ENCODE data around the gene DMAP1. TPM values are rescaled to one million over a fixed set of nuclear protein-coding genes. Genes with fewer than 3 reads are reported as not detected.

DMAP1 gene
- total and polyA plus RNA-seq, 2 of the 8 experiments (the other 6 are each of a cell fraction or from before 2014, with no cell fraction given): 36.4 to 42.4 TPM

GRCh38 chr1:44228218-44228617 lies 14.9 kb downstream of the DMAP1 start:
- POLR2A ChIA-PET (ENCODE audit: partially characterized antibody): interaction anchor here (1.0 to 3.6 kb wide), 3 partner anchors 8 to 11 kb away, joined by 3 to 12 read pairs (median 3); no protein-coding TSS in a partner anchor
- Histone ChIP-seq H3K79me1 (ENCODE audit: low read depth, low read length) (no peaks in the 10 kb centered on the region), H3K4me1 (replicated peaks in 1 of 4; ENCODE audit: control insufficient read depth in 3 of 4, insufficient read depth in 4 of 4, low read length in 3 of 4) (no peaks in the 10 kb centered on the region), H3K4me3 (ENCODE audit: extremely low read depth in 1 of 4, insufficient read depth in 2 of 4, low read depth in 3 of 4, low read length in 4 of 4) (no peak overlapping the region), H3K23ac (ENCODE audit: insufficient read length) (no peak overlapping the region), H3K4ac (replicated peaks; ENCODE audit: insufficient read length, low read depth, low read length) (no peak overlapping the region), H3K56ac (replicated peaks; ENCODE audit: insufficient read length, low read depth, low read length) (no peak overlapping the region), H2BK20ac (ENCODE audit: low read length) (no peak overlapping the region), H2BK5ac (ENCODE audit: low read depth, low read length) (no peak overlapping the region), H3K27ac (ENCODE audit: low read depth, low read length) (no peak overlapping the region), H3K9ac (replicated peaks in 1 of 4; ENCODE audit: extremely low read depth in 1 of 4, low read depth in 3 of 4, low read length in 3 of 4) (no peak overlapping the region), H4K91ac (replicated peaks; ENCODE audit: insufficient read length, low read length) (no peak overlapping the region), H2BK12ac (ENCODE audit: low read depth, low read length) (no peak overlapping the region), H2BK120ac (replicated peaks; ENCODE audit: low read depth, low read length) (no peak overlapping the region), H3K4me2 (ENCODE audit: insufficient read depth in 1 of 2, low read depth in 2 of 2, low read length in 2 of 2) (no peak overlapping the region), H3K36me3 (ENCODE audit: control insufficient read depth in 2 of 4, insufficient read depth in 4 of 4, low read length in 3 of 4) (peaks cover 0 to 21% (median 4%) of the 10 kb centered on the region in 4 experiments; a peak in 4 of 8 replicates), H4K5ac (ENCODE audit: insufficient read length, low read depth, low read length) (no peak overlapping the region), H2AFZ (ENCODE audit: low read length) (no peak overlapping the region), H2BK15ac (ENCODE audit: low read length) (no peak overlapping the region), H4K20me1 (replicated peaks in 1 of 2; ENCODE audit: control insufficient read depth in 1 of 2, insufficient read depth in 2 of 2, low read length in 2 of 2) (peaks cover 0 to under 1% of the 10 kb centered on the region in 2 experiments), H3K14ac (ENCODE audit: insufficient read length) (no peak overlapping the region), H3K9me3 (ENCODE audit: insufficient read depth in 2 of 2, low read depth in 1 of 2, low read length in 1 of 2) (peaks cover 20 to 24% of the 10 kb centered on the region in 2 experiments), H2AK5ac (ENCODE audit: low read depth, low read length) (no peak overlapping the region), H3K27me3 (replicated peaks in 1 of 4; ENCODE audit: control insufficient read depth in 3 of 4, extremely low read depth in 1 of 4, insufficient read depth in 3 of 4, low read length in 3 of 4) (no peaks in the 10 kb centered on the region; a peak in 1 of 7 replicates), H3K79me2 (ENCODE audit: control insufficient read depth in 1 of 2, insufficient read depth in 2 of 2, low read length in 2 of 2) (no peaks in the 10 kb centered on the region), H3K18ac (ENCODE audit: extremely low read depth, low read length) (no peak overlapping the region), H3K23me2 (ENCODE audit: low read depth, low read length) (no peaks in the 10 kb centered on the region), H4K8ac (ENCODE audit: extremely low read depth, insufficient read depth, low read length) (no peak overlapping the region)
- FAIRE-seq (no peak), DNase-seq (ENCODE audit: low read depth in 1 of 2, low spot score in 2 of 2) (no peak)
- TF ChIP-seq RFX5 (IDR thresholded peaks at IDR 0.05; ENCODE audit: borderline replicate concordance, low read depth, low read length) (no peak), EZH2 (IDR thresholded peaks at IDR 0.05; ENCODE audit: low read depth, low read length, severe bottlenecking) (no peak), POU5F1 (IDR thresholded peaks at IDR 0.05; ENCODE audit: low read depth, low read length) (no peak), POLR2AphosphoS5 (IDR thresholded peaks at IDR 0.05; ENCODE audit: low read depth, low read length) (no peak), CBX5 (IDR thresholded peaks at IDR 0.05; ENCODE audit: low read depth, low read length) (no peak), JUN (IDR thresholded peaks at IDR 0.05; ENCODE audit: low read depth, low read length) (no peak), SIRT6 (IDR thresholded peaks at IDR 0.05; ENCODE audit: low read length) (no peak), E2F6 (IDR thresholded peaks at IDR 0.05) (no peak), SAP30 (IDR thresholded peaks at IDR 0.05; ENCODE audit: insufficient read depth, insufficient replicate concordance, low read length) (no peak), MAFK (IDR thresholded peaks at IDR 0.05; ENCODE audit: low read depth, low read length) (no peak), TBP (IDR thresholded peaks at IDR 0.05; ENCODE audit: low read depth, low read length) (no peak)
- CTCF ChIA-PET (ENCODE audit: partially characterized antibody): interaction anchor here (0.8 to 18.7 kb wide), 3 partner anchors 8 to 380 kb away, joined by 5 to 191 read pairs (median 38); no protein-coding TSS in a partner anchor
- WGBS, 2 experiments (ENCODE audit: extremely low coverage in 1 of 2, insufficient coverage in 1 of 2, insufficient read length in 1 of 2, insufficient replicate concordance in 2 of 2, low coverage in 1 of 2, low lambda C conversion rate in 2 of 2, missing lambda C conversion rate in 1 of 2): 95% methylated on average over 13 of the region's 13 CpGs; no CpG with 5 or more reads in 1 of the 2 experiments

Data from H1 (cell line).